Hepatocyte (in vitro differentiated cells): ENCODE results near the gene GPR25. TPM values are rescaled to one million over a fixed set of nuclear protein-coding genes. Genes with fewer than 3 reads are reported as not detected.
A peak's percentile ranks its signal among the peaks of the same experiment; 100 is the strongest.

Experiments
- DNase-seq: peaks from one replicate; pipeline ENCODE4 v3.0.0-alpha.2; 2016; ENCODE audit warnings: low spot score
- H2AFZ ChIP-seq: fragments of 200-600 bp; sonication (generic); 2 replicates; pipeline ENCODE4 v1.6.0; 2016; ENCODE audit warnings: antibody characterized with exemption, mild to moderate bottlenecking
- H3K27ac ChIP-seq: fragments of 200-600 bp; sonication (generic); 2 replicates; pipeline ENCODE4 v1.5.1; 2016; ENCODE audit warnings: mild to moderate bottlenecking
- H3K27me3 ChIP-seq: fragments of 200-600 bp; sonication (generic); 2 replicates; pipeline ENCODE4 v1.6.1; 2016
- H3K36me3 ChIP-seq: fragments of 200-600 bp; sonication (generic); replicated peaks from 2 replicates; pipeline ENCODE4 v1.5.1; 2016; ENCODE audit warnings: low read depth; ENCODE audit not compliant: insufficient read depth
- H3K4me1 ChIP-seq: fragments of 200-600 bp; sonication (generic); 2 replicates; pipeline ENCODE4 v1.5.1; 2016; ENCODE audit warnings: mild to moderate bottlenecking, moderate library complexity; ENCODE audit not compliant: insufficient read depth
- H3K4me2 ChIP-seq: fragments of 200-600 bp; sonication (generic); 2 replicates; pipeline ENCODE4 v1.6.0; 2016
- H3K4me3 ChIP-seq: fragments of 200-600 bp; sonication (generic); 2 replicates; pipeline ENCODE4 v1.5.1; 2016; ENCODE audit warnings: mild to moderate bottlenecking
- H3K79me2 ChIP-seq: fragments of 200-600 bp; sonication (generic); 2 replicates; pipeline ENCODE4 v1.6.0; 2017; ENCODE audit warnings: mild to moderate bottlenecking
- H3K9me2 ChIP-seq: fragments of 200-600 bp; sonication (generic); replicated peaks from 2 replicates; pipeline ENCODE4 v1.6.0; 2017; ENCODE audit warnings: mild to moderate bottlenecking; ENCODE audit not compliant: insufficient read depth
- H3K9me3 ChIP-seq: fragments of 200-600 bp; sonication (generic); 2 replicates; pipeline ENCODE4 v1.5.1; 2016; ENCODE audit warnings: low read depth, mild to moderate bottlenecking
- H4K20me1 ChIP-seq: fragments of 200-600 bp; sonication (generic); 2 replicates; pipeline ENCODE4 v1.6.0; 2016; ENCODE audit warnings: mild to moderate bottlenecking; ENCODE audit not compliant: insufficient read depth, poor library complexity, severe bottlenecking
- EZH2 ChIP-seq: fragments of 200-600 bp; sonication (generic); IDR thresholded peaks from 2 replicates; pipeline ENCODE4 v1.6.1; 2016; ENCODE audit warnings: antibody characterized with exemption, mild to moderate bottlenecking, borderline replicate concordance
- EZH2phosphoT487 ChIP-seq: fragments of 200-600 bp; sonication (generic); IDR thresholded peaks from one replicate; pipeline ENCODE4 v1.6.1; 2018; ENCODE audit warnings: antibody characterized with exemption, mild to moderate bottlenecking, low read depth, moderate library complexity; ENCODE audit not compliant: unreplicated experiment, severe bottlenecking
- WGBS: methylation state at CpG from one replicate; pipeline ENCODE4 v1.1.6; 2016; ENCODE audit warnings: low lambda C conversion rate; ENCODE audit errors: missing lambda C conversion rate; 5-methylcytosine and 5-hydroxymethylcytosine counted together
- polyA plus RNA-seq: library from polyadenylated mRNA; unstranded; fragments of >200 nt; fragmentation: Nextera tagmentation; extraction: Ambion mirVana; gene quantifications from 2 replicates; pipeline ENCODE4 v1.2.1, GENCODE V29; 2016
- total RNA-seq: library from RNA; depleted of rRNA; stranded (reverse); fragments of >200 nt; gene quantifications from 2 replicates; pipeline ENCODE4 v1.2.3, GENCODE V29; 2014
- TF ChIP-seq, protein P1 (sequence below): fragments of 200-600 bp; sonication (generic); IDR thresholded peaks from 2 replicates; pipeline ENCODE4 v1.5.1; 2016; ENCODE audit warnings: antibody characterized with exemption, mild to moderate bottlenecking; ENCODE audit not compliant: poor library complexity

The GPR25 gene
- total and polyA plus RNA-seq, 2 experiments from 2014 or later, result not detected

- peaks cover 2% of the 10 kb centered on the region for H4K20me1 ChIP-seq
- TF ChIP-seq, protein P1, sequence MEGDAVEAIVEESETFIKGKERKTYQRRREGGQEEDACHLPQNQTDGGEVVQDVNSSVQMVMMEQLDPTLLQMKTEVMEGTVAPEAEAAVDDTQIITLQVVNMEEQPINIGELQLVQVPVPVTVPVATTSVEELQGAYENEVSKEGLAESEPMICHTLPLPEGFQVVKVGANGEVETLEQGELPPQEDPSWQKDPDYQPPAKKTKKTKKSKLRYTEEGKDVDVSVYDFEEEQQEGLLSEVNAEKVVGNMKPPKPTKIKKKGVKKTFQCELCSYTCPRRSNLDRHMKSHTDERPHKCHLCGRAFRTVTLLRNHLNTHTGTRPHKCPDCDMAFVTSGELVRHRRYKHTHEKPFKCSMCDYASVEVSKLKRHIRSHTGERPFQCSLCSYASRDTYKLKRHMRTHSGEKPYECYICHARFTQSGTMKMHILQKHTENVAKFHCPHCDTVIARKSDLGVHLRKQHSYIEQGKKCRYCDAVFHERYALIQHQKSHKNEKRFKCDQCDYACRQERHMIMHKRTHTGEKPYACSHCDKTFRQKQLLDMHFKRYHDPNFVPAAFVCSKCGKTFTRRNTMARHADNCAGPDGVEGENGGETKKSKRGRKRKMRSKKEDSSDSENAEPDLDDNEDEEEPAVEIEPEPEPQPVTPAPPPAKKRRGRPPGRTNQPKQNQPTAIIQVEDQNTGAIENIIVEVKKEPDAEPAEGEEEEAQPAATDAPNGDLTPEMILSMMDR, result no peak
- TF ChIP-seq EZH2phosphoT487 (no peak), EZH2 (no peak)
- H3K9me2 ChIP-seq, result no peaks in the 10 kb centered on the region
- no peak overlapping the region for H3K4me2 ChIP-seq
- no peaks in the 10 kb centered on the region for H3K36me3 ChIP-seq
- no peak overlapping the region for H3K4me3 ChIP-seq
- H3K9me3 ChIP-seq, result no peaks in the 10 kb centered on the region
- H2AFZ ChIP-seq, result no peak overlapping the region
- WGBS, result 92% methylated on average over 6 of the region's 6 CpGs
- peaks cover 8% of the 10 kb centered on the region for H3K4me1 ChIP-seq
- H3K79me2 ChIP-seq, result peaks cover 5% of the 10 kb centered on the region
- no peaks in the 10 kb centered on the region for H3K27me3 ChIP-seq
- DNase-seq, result no peak
- H3K27ac ChIP-seq, result peak overlapping the region; percentile 72
Observed at GRCh38 chr1:200908191-200908868, 35.5 kb downstream of the GPR25 start.

- 93% methylated on average over 5 of the region's 5 CpGs for WGBS
- Histone ChIP-seq H2AFZ (no peak overlapping the region), H3K36me3 (no peaks in the 10 kb centered on the region), H3K9me2 (no peaks in the 10 kb centered on the region), H3K4me1 (peaks cover 8% of the 10 kb centered on the region), H3K4me2 (no peak overlapping the region), H4K20me1 (peaks cover 2% of the 10 kb centered on the region), H3K27me3 (no peaks in the 10 kb centered on the region), H3K4me3 (no peak overlapping the region), H3K9me3 (no peaks in the 10 kb centered on the region), H3K79me2 (peaks cover 5% of the 10 kb centered on the region), H3K27ac (no peak overlapping the region)
- TF ChIP-seq, protein P1, result no peak
- TF ChIP-seq EZH2 (no peak), EZH2phosphoT487 (no peak)
- no peak for DNase-seq
Observed at GRCh38 chr1:200909071-200909470, 36.3 kb downstream of the GPR25 start.

DNA sequence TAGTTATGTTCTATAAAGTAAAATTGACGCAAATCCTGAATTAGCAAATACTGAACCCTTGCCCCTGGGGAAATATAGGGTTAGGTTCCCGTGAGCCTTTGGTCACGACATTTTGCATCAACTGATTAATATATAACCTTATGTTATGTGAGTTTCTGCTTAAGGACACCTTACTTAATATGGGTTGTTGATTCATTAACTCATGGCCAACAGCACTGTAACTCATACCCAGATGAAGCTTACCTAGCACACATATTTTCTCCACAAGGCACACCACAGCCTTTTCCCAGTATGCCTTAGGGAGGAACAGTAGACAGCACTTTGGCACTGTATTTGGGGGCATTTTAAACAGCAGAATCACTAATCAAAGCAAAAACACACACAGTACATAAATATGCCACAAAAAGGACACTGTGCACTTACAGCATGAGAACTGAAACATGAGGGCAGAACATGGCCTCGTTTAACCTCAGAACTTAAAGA is 37.0 kb downstream of the GPR25 start:
- no peak overlapping the region for H3K4me2 ChIP-seq
- H3K9me3 ChIP-seq, result no peaks in the 10 kb centered on the region
- H3K79me2 ChIP-seq, result peaks cover 5% of the 10 kb centered on the region
- H3K4me3 ChIP-seq, result no peak overlapping the region
- no peak overlapping the region for H3K27ac ChIP-seq
- peaks cover 2% of the 10 kb centered on the region for H4K20me1 ChIP-seq
- H3K9me2 ChIP-seq, result no peaks in the 10 kb centered on the region
- H3K4me1 ChIP-seq, result peaks cover 8% of the 10 kb centered on the region
- H3K27me3 ChIP-seq, result no peaks in the 10 kb centered on the region
- WGBS, result 89% methylated on average over 4 of the region's 4 CpGs
- no peak overlapping the region for H2AFZ ChIP-seq
- no peaks in the 10 kb centered on the region for H3K36me3 ChIP-seq
- TF ChIP-seq, protein P1, result no peak
- TF ChIP-seq EZH2, result no peak
- TF ChIP-seq EZH2phosphoT487, result no peak
- DNase-seq, result no peak
